GM12878 (cell line): ENCODE measurements around the gene TRIM58.

Source experiments
- BACH1 ChIP-seq: fragments of 450-650 bp; IDR thresholded peaks from 2 replicates; pipeline ENCODE4 v1.6.1; 2017; ENCODE audit warnings: mild to moderate bottlenecking, borderline replicate concordance
- CTCF ChIP-seq, 3 experiments: IDR thresholded peaks in 2 of 3; conservative IDR thresholded peaks in 1 of 3; 2 replicates each; pipeline ENCODE4 v1.5.1; 2011; ENCODE audit warnings: low read depth in 3 of 3, low read length in 3 of 3, mild to moderate bottlenecking in 3 of 3, control low read depth in 2 of 3, moderate library complexity in 2 of 3, inconsistent platforms in 1 of 3, mixed read lengths in 1 of 3; ENCODE audit not compliant: control insufficient read depth in 2 of 3, insufficient read depth in 1 of 3; ENCODE audit errors: extremely low read depth in 1 of 3
- EP300 ChIP-seq, 2 experiments: fragments of 150-350 bp in 1 of 2; IDR thresholded peaks; 2 replicates each; pipeline ENCODE4 v1.6.1; 2011 to 2012; ENCODE audit warnings: low read depth in 2 of 2, low read length in 2 of 2, borderline replicate concordance in 1 of 2, improper control_type of control experiment in 1 of 2, inconsistent platforms in 1 of 2; ENCODE audit not compliant: control insufficient read depth in 1 of 2
- ESRRA ChIP-seq: IDR thresholded peaks from 2 replicates; pipeline ENCODE4 v1.6.1; 2012; ENCODE audit warnings: mild to moderate bottlenecking, low read length, improper control_type of control experiment
- POLR2A ChIP-seq: IDR thresholded peaks from 2 replicates; pipeline ENCODE4 v1.6.1; 2011; ENCODE audit warnings: low read depth, mild to moderate bottlenecking, low read length
- POLR2AphosphoS5 ChIP-seq: IDR thresholded peaks from 2 replicates; pipeline ENCODE4 v1.6.1; 2011; ENCODE audit warnings: mild to moderate bottlenecking, low read length, inconsistent platforms
- ZNF274 ChIP-seq: IDR thresholded peaks from one replicate; pipeline ENCODE4 v1.8.0; 2011; ENCODE audit not compliant: insufficient read length, insufficient read depth

DNA sequence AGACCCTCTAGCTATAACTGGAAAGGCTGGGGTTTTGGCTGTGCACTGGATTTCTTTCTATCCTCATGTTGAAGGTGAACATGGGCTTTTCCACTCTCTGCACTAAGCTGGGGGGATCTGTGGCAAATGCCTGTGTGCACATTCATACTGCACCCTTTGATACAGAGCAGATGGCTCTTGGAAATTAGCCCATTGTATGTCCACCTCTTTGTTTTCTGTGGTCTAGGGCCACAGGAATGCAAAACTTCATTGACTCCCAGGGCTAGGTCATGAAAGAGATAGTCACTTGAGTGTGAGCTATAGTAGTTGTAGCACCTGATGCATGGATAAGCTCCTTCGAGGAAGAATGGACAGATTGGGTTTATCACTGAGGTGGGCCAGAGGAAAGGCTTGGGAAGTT lies 27.3 kb upstream of the TRIM58 start:
- TF ChIP-seq POLR2A, result no peak
- TF ChIP-seq POLR2AphosphoS5, result no peak
- no peak for TF ChIP-seq CTCF (IDR thresholded peaks at IDR 0.05 in 2 of 3, conservative IDR thresholded peaks at IDR 0.05 in 1 of 3; ENCODE audit: control insufficient read depth in 2 of 3, extremely low read depth in 1 of 3, insufficient read depth in 1 of 3, low read depth in 3 of 3, low read length in 3 of 3)
- TF ChIP-seq BACH1, result no peak
- no peak for TF ChIP-seq ESRRA
- no peak for TF ChIP-seq EP300 (IDR thresholded peaks at IDR 0.05; ENCODE audit: borderline replicate concordance in 1 of 2, control insufficient read depth in 1 of 2, low read depth in 2 of 2, low read length in 2 of 2)
- TF ChIP-seq ZNF274, result no peak
